Neutrophil (primary cell): ENCODE measurements around the gene KIF3A.

Experiments used
- H3K27ac ChIP-seq: fragments of 200-600 bp; sonication (generic); 2 replicates; pipeline ENCODE4 v1.5.1; 2016; ENCODE audit warnings: mild to moderate bottlenecking, moderate library complexity
- H3K27me3 ChIP-seq: fragments of 200-600 bp; sonication (generic); 2 replicates; pipeline ENCODE4 v1.6.0; 2016; ENCODE audit warnings: mild to moderate bottlenecking
- H3K36me3 ChIP-seq: fragments of 200-600 bp; sonication (generic); 2 replicates; pipeline ENCODE4 v1.5.1; 2017
- H3K4me1 ChIP-seq, 2 experiments: fragments of 200-600 bp in 1 of 2; sonication (generic) in 1 of 2; 1 replicate in 1 of 2; 2 replicates in 1 of 2; pipeline versions ENCODE4 v1.5.1 to v1.6.1; 2013 to 2016; ENCODE audit warnings: low read depth in 1 of 2, low read length in 1 of 2, mild to moderate bottlenecking in 1 of 2, moderate library complexity in 1 of 2; ENCODE audit not compliant: control insufficient read depth in 1 of 2, insufficient read depth in 1 of 2
- H3K4me3 ChIP-seq, 2 experiments: fragments of 200-600 bp in 1 of 2; sonication (generic) in 1 of 2; 1 replicate in 1 of 2; 2 replicates in 1 of 2; pipeline ENCODE4 v1.5.1; 2013 to 2016; ENCODE audit warnings: low read depth in 1 of 2, low read length in 1 of 2, mild to moderate bottlenecking in 1 of 2, moderate library complexity in 1 of 2
- H3K9me3 ChIP-seq: fragments of 200-600 bp; sonication (generic); 2 replicates; pipeline ENCODE4 v1.5.1; 2016
- CTCF ChIP-seq: fragments of 200-600 bp; sonication (generic); IDR thresholded peaks from 2 replicates; pipeline ENCODE4 v1.5.1; 2016; ENCODE audit warnings: antibody characterized with exemption

KIF3A gene

DNA sequence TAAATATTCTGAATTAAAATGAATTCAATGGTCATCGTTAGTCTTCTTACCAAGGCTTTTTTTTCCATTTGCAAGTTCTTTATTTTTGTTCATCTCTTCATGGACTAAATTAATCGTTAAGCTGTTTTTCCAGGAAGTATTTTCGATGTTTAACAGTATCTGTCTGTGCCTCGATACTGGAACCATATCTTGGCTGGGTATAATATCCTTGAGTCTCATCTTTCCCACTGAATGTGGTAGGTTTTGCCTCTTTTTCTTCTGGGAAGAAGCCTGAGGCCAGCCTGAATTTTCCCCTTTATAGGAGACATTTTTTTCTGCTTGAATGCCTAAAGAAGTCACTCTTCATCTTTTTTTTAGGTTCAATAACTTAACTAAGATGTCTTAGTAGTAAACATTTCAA lies 43.7 kb upstream of the KIF3A start:
- peaks cover 0 to 11% of the 10 kb centered on the region in 2 experiments for H3K4me1 ChIP-seq
- no peaks in the 10 kb centered on the region for H3K9me3 ChIP-seq
- no peak for TF ChIP-seq CTCF
- peaks cover 99% of the 10 kb centered on the region for H3K27me3 ChIP-seq
- H3K36me3 ChIP-seq, result no peaks in the 10 kb centered on the region
- no peak overlapping the region for H3K4me3 ChIP-seq
- no peak overlapping the region for H3K27ac ChIP-seq

GRCh38 chr5:132780577-132780976 lies 43.2 kb upstream of the KIF3A start:
- H3K27me3 ChIP-seq, result peaks cover 99% of the 10 kb centered on the region
- H3K4me3 ChIP-seq, result no peak overlapping the region
- H3K27ac ChIP-seq, result no peak overlapping the region
- H3K9me3 ChIP-seq, result no peaks in the 10 kb centered on the region
- peaks cover 0 to 11% of the 10 kb centered on the region in 2 experiments for H3K4me1 ChIP-seq
- H3K36me3 ChIP-seq, result no peaks in the 10 kb centered on the region
- no peak for TF ChIP-seq CTCF

- H3K36me3 ChIP-seq, result no peaks in the 10 kb centered on the region
- no peak overlapping the region for H3K4me3 ChIP-seq
- H3K9me3 ChIP-seq, result no peaks in the 10 kb centered on the region
- peaks cover 99% of the 10 kb centered on the region for H3K27me3 ChIP-seq
- TF ChIP-seq CTCF, result no peak
- H3K4me1 ChIP-seq, result peaks cover 0 to 11% of the 10 kb centered on the region in 2 experiments
- no peak overlapping the region for H3K27ac ChIP-seq
Measured at GRCh38 chr5:132779961-132780360, 42.6 kb upstream of the KIF3A start.

DNA sequence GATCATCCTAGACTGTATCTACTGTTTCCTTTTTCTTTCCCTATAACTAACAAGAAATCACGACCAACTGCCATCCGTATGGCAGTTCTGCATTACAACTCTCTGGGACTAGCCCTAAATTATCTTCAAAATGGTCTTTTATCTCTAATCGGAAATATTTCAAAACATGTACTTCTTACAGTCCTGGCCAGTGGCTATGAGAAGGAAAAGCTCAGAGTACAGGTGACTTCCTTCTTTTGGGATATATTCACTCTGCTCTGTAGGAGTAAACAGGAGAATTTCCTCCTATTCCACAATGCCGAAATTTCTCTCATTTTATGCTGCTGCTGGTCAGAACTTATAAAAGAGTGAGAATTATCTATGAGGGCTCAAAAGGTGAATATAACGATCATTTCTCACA lies 41.5 kb upstream of the KIF3A start:
- H3K27ac ChIP-seq, result no peak overlapping the region
- H3K27me3 ChIP-seq, result peaks cover 100% of the 10 kb centered on the region
- H3K4me3 ChIP-seq, result no peak overlapping the region
- no peak for TF ChIP-seq CTCF
- H3K4me1 ChIP-seq, result peaks cover 0 to 11% of the 10 kb centered on the region in 2 experiments
- H3K36me3 ChIP-seq, result no peaks in the 10 kb centered on the region
- H3K9me3 ChIP-seq, result no peaks in the 10 kb centered on the region

GRCh38 chr5:132778129-132778528 lies 40.8 kb upstream of the KIF3A start:
- peaks cover 100% of the 10 kb centered on the region for H3K27me3 ChIP-seq
- no peak overlapping the region for H3K27ac ChIP-seq
- H3K4me3 ChIP-seq, result no peak overlapping the region
- peaks cover 0 to 11% of the 10 kb centered on the region in 2 experiments for H3K4me1 ChIP-seq
- no peaks in the 10 kb centered on the region for H3K36me3 ChIP-seq
- no peaks in the 10 kb centered on the region for H3K9me3 ChIP-seq
- no peak for TF ChIP-seq CTCF
